ENCODE data around the gene TMEM132C.
A peak's percentile ranks its signal among the peaks of the same experiment; 100 is the strongest.

Gene TMEM132C

DNA sequence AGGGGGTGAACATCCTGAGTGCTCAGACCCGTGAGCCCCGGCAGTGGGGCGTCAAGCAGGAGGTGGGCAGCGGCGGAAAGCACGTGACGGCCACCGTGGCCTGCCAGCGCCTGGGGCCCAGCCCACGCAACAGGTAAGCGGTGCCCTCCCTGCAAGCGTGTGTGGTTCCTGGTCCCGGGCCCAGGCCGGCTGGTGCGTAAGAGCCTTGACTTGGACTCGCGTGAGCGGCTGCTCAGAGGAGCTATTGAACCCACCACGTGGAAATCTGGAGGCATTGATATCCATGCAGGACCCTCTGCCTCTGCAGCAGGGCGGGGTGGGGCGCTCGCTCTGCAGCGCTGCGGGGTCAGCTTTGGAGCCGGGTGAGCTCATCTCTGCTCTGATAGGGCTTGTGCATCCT is 277.0 kb downstream of the TMEM132C start:
- Histone ChIP-seq H3K36me3 (ENCODE audit: low read length) (no peaks in the 10 kb centered on the region), H4K20me1 (ENCODE audit: low read depth, low read length) (no peaks in the 10 kb centered on the region), H3K4me2 (ENCODE audit: low read depth, low read length, poor library complexity, severe bottlenecking) (no peak overlapping the region), H3K79me2 (ENCODE audit: insufficient read depth, low read length) (no peaks in the 10 kb centered on the region), H3K9ac (ENCODE audit: low read length) (no peak overlapping the region), H3K9me2 (replicated peaks; ENCODE audit: insufficient read depth, low read length) (no peaks in the 10 kb centered on the region), H2AFZ (ENCODE audit: low read depth, low read length, severe bottlenecking) (no peak overlapping the region), H3K27ac (ENCODE audit: low read depth, low read length) (no peak overlapping the region), H3F3A (ENCODE audit: insufficient read depth) (no peaks in the 10 kb centered on the region), H3K27me3 (ENCODE audit: low read length) (no peaks in the 10 kb centered on the region), H3K9me3 (ENCODE audit: insufficient read depth, low read length) (no peaks in the 10 kb centered on the region), H3K4me3 (ENCODE audit: insufficient read depth, low read length, poor library complexity, severe bottlenecking) (no peak overlapping the region)
- TF ChIP-seq EZH2phosphoT487 (conservative IDR thresholded peaks at IDR 0.05; ENCODE audit: low read length) = no peak
- TF ChIP-seq, protein P1, sequence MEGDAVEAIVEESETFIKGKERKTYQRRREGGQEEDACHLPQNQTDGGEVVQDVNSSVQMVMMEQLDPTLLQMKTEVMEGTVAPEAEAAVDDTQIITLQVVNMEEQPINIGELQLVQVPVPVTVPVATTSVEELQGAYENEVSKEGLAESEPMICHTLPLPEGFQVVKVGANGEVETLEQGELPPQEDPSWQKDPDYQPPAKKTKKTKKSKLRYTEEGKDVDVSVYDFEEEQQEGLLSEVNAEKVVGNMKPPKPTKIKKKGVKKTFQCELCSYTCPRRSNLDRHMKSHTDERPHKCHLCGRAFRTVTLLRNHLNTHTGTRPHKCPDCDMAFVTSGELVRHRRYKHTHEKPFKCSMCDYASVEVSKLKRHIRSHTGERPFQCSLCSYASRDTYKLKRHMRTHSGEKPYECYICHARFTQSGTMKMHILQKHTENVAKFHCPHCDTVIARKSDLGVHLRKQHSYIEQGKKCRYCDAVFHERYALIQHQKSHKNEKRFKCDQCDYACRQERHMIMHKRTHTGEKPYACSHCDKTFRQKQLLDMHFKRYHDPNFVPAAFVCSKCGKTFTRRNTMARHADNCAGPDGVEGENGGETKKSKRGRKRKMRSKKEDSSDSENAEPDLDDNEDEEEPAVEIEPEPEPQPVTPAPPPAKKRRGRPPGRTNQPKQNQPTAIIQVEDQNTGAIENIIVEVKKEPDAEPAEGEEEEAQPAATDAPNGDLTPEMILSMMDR (IDR thresholded peaks at IDR 0.05; ENCODE audit: insufficient read depth, low read length, poor library complexity, severe bottlenecking) = no peak

DNA sequence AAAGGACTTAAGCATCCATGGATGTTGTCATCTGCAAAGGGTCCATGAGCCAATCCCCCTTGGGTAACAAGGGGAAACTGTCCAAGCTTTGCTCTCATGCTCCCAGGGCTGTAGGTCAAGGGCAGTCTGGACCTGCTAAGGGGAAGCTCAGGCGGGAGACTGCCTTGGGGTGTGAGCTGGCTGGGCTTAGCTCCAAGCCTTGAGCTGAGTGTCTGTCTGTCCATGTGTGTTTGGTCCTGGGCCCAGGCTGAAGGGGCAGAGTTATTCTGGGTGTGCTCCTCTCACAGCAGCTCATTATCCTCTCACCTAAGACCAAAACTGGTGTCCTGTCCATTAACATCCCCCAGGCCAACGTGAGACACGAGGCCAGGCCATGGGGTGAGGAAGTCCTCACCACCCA is 282.0 kb downstream of the TMEM132C start:
- Histone ChIP-seq H3K4me2 (ENCODE audit: low read depth, low read length, poor library complexity, severe bottlenecking) (no peak overlapping the region), H3K9me3 (ENCODE audit: insufficient read depth, low read length) (no peaks in the 10 kb centered on the region), H4K20me1 (ENCODE audit: low read depth, low read length) (no peaks in the 10 kb centered on the region), H3K9ac (ENCODE audit: low read length) (no peak overlapping the region), H3K36me3 (ENCODE audit: low read length) (no peaks in the 10 kb centered on the region), H3K27me3 (ENCODE audit: low read length) (no peaks in the 10 kb centered on the region), H3K9me2 (replicated peaks; ENCODE audit: insufficient read depth, low read length) (no peaks in the 10 kb centered on the region), H2AFZ (ENCODE audit: low read depth, low read length, severe bottlenecking) (no peak overlapping the region), H3K27ac (ENCODE audit: low read depth, low read length) (no peak overlapping the region), H3F3A (ENCODE audit: insufficient read depth) (no peaks in the 10 kb centered on the region), H3K79me2 (ENCODE audit: insufficient read depth, low read length) (no peaks in the 10 kb centered on the region), H3K4me3 (ENCODE audit: insufficient read depth, low read length, poor library complexity, severe bottlenecking) (no peak overlapping the region)
- TF ChIP-seq EZH2phosphoT487 (conservative IDR thresholded peaks at IDR 0.05; ENCODE audit: low read length) = no peak
- TF ChIP-seq, protein P1 (IDR thresholded peaks at IDR 0.05; ENCODE audit: insufficient read depth, low read length, poor library complexity, severe bottlenecking) = no peak

DNA sequence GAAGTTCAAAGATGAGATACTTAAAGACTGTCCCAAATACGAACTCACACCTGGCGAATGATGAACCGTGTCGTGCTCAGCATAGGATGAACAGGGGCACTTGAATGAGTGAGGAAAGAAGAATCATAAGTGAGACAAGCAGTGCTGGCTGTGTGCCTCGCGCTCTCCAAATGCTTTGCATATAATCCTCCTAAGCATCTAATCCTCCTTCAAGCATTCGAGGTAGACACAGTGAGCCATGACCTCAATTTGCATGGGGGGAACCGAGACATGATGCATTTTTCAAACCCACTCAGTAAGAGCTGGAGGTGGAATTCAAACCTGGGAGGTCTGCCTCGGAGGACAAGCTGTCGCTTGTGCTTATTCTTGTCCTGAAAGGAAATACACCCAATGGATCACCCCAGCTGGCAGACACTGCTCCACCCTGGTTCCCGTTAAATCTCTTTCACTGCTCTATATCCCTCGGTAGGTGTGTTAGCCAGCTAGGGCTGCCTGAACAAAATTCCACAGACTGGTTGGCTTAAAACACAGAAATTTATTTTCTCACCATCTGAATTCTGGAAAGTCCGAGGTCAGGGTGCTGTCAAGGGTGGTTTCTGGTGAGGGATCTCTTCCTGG is 282.7 kb downstream of the TMEM132C start:
- Histone ChIP-seq H3K79me2 (ENCODE audit: insufficient read depth, low read length) (no peaks in the 10 kb centered on the region), H3K9me3 (ENCODE audit: insufficient read depth, low read length) (no peaks in the 10 kb centered on the region), H2AFZ (ENCODE audit: low read depth, low read length, severe bottlenecking) (no peak overlapping the region)

More for the DNA sequence above, 282.7 kb downstream of the TMEM132C start:
- no peak overlapping the region for H3K9ac ChIP-seq (ENCODE audit: low read length)
- no peaks in the 10 kb centered on the region for H3K27me3 ChIP-seq (ENCODE audit: low read length)
- no peak overlapping the region for H3K27ac ChIP-seq (ENCODE audit: low read depth, low read length)
- no peak overlapping the region for H3K4me3 ChIP-seq (ENCODE audit: insufficient read depth, low read length, poor library complexity, severe bottlenecking)
- H3K9me2 ChIP-seq (replicated peaks; ENCODE audit: insufficient read depth, low read length) = no peaks in the 10 kb centered on the region
- H4K20me1 ChIP-seq (ENCODE audit: low read depth, low read length) = no peaks in the 10 kb centered on the region
- H3K36me3 ChIP-seq (ENCODE audit: low read length) = no peaks in the 10 kb centered on the region
- TF ChIP-seq, protein P1 (IDR thresholded peaks at IDR 0.05; ENCODE audit: insufficient read depth, low read length, poor library complexity, severe bottlenecking) = no peak
- no peak for TF ChIP-seq EZH2phosphoT487 (conservative IDR thresholded peaks at IDR 0.05; ENCODE audit: low read length)
- H3K4me2 ChIP-seq (ENCODE audit: low read depth, low read length, poor library complexity, severe bottlenecking) = peak overlapping the region; percentile 17
- H3F3A ChIP-seq (ENCODE audit: insufficient read depth) = no peaks in the 10 kb centered on the region
